BJ (cell line): ENCODE results near the gene TADA3. TPM values are rescaled to one million over a fixed set of nuclear protein-coding genes. Genes with fewer than 3 reads are reported as not detected.

Source experiments
- CTCF ChIA-PET: fragments of 350-600 bp; formaldehyde crosslinking; extraction: SDS; loops from one replicate; lab custom pipeline; 2021; ENCODE audit warnings: antibody characterized with exemption, inconsistent platforms; lab: Yijun Ruan, JAX
- POLR2A ChIA-PET: fragments of 300-600 bp; sonication (Branson Sonifier 250); formaldehyde crosslinking; extraction: SDS; loops from one replicate; lab custom pipeline; 2021; ENCODE audit warnings: antibody characterized with exemption; lab: Charles Lee
- DNase-seq: peaks from one replicate; pipeline ENCODE4 v3.0.0-alpha.2; 2011; ENCODE audit warnings: low read depth
- H3K27me3 ChIP-seq: 2 replicates; pipeline ENCODE4 v1.6.0; 2011; ENCODE audit warnings: low read length; ENCODE audit not compliant: control insufficient read depth, insufficient read depth
- H3K36me3 ChIP-seq: 2 replicates; pipeline ENCODE4 v1.5.1; 2011; ENCODE audit warnings: low read length; ENCODE audit not compliant: control insufficient read depth, insufficient read depth
- H3K4me3 ChIP-seq: 2 replicates; pipeline ENCODE4 v1.5.1; 2011; ENCODE audit warnings: low read depth, mild to moderate bottlenecking, control low read depth, low read length
- CTCF ChIP-seq: IDR thresholded peaks from 2 replicates; pipeline ENCODE4 v1.5.1; 2011; ENCODE audit warnings: low read depth, mild to moderate bottlenecking, control low read depth, inconsistent platforms, low read length, moderate library complexity; ENCODE audit not compliant: insufficient read depth
- polyA plus RNA-seq: library from polyadenylated mRNA; depleted of rRNA; stranded (reverse); fragments of >200 nt; gene quantifications from 2 replicates; pipeline ENCODE4 v1.2.3, GENCODE V29; 2011

Gene TADA3
- polyA plus RNA-seq, 1 experiment: 113 TPM

DNA sequence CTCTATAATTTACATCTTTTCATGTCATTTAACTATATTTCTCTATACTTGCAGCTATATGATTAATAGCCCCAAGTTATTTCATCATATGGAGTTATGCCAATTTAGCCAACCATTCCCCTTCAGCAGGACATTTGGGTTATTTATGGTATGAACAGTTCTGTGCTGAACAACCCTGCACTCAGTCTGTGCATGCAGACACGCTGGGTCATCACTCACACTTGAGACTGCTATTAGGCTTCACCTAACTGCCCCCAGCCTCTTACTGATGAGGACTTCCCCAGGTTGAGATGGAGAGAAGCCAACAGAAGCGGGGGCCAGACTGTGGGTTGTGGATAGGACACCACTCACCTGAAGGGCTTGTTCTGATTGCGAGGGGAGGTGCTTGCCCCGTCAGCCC is 7.3 kb downstream of the TADA3 start:
- no peak for DNase-seq
- no peak for TF ChIP-seq CTCF
- Histone ChIP-seq H3K27me3 (no peaks in the 10 kb centered on the region), H3K4me3 (no peak overlapping the region), H3K36me3 (peaks cover 42% of the 10 kb centered on the region)
- ChIA-PET CTCF (no interaction called here), POLR2A (no interaction called here)

GRCh38 chr3:9783954-9784353 is 8.3 kb downstream of the TADA3 start:
- Histone ChIP-seq H3K27me3 (no peaks in the 10 kb centered on the region), H3K36me3 (peaks cover 34% of the 10 kb centered on the region), H3K4me3 (no peak overlapping the region)
- no peak for DNase-seq
- no peak for TF ChIP-seq CTCF
- POLR2A ChIA-PET: no interaction called here
- CTCF ChIA-PET: no interaction called here

- POLR2A ChIA-PET: no interaction called here
- no peak for DNase-seq
- Histone ChIP-seq H3K27me3 (no peaks in the 10 kb centered on the region), H3K36me3 (peaks cover 32% of the 10 kb centered on the region), H3K4me3 (no peak overlapping the region)
- CTCF ChIA-PET: no interaction called here
- no peak for TF ChIP-seq CTCF
Observed at GRCh38 chr3:9782770-9783169, 9.5 kb downstream of the TADA3 start.

- no peak for TF ChIP-seq CTCF
- CTCF ChIA-PET: no interaction called here
- no peak for DNase-seq
- Histone ChIP-seq H3K27me3 (no peaks in the 10 kb centered on the region), H3K36me3 (peaks cover 27% of the 10 kb centered on the region), H3K4me3 (no peak overlapping the region)
- POLR2A ChIA-PET: no interaction called here
Observed at GRCh38 chr3:9781978-9782603, 10.2 kb downstream of the TADA3 start.

DNA sequence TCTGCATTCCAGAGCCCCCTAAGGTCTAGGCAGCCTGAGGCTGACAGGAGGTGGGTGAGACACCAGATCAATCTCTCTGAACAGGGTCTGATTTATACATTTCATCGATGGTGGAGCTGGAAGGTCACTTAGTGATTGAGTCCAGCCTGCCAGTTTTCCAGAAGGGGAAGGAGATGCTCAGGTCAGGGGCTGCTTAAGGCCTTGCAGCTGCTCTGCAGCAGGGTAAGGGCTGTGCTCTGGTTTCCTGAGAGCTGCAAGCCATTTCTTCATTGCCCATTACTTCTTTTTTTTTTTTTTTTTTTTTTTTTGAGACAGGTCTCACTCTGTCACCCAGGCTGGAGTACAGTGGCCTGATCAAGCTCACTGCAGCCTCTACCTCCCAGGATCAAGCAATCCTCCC is 10.7 kb downstream of the TADA3 start:
- Histone ChIP-seq H3K36me3 (peaks cover 24% of the 10 kb centered on the region), H3K27me3 (no peaks in the 10 kb centered on the region), H3K4me3 (no peak overlapping the region)
- POLR2A ChIA-PET: no interaction called here
- TF ChIP-seq CTCF: no peak
- no peak for DNase-seq
- CTCF ChIA-PET: no interaction called here
